K562 (cell line): ENCODE data around the gene WDR70. TPM values are rescaled to one million over a fixed set of nuclear protein-coding genes. Genes with fewer than 3 reads are reported as not detected.

Experiments
- CEBPG ChIP-seq, 3 experiments: fragments of 200-800 bp in 1 of 3; sonication (Bioruptor generic) in 1 of 3; sonication (generic) in 1 of 3; formaldehyde crosslinking in 1 of 3; IDR thresholded peaks in 2 of 3; conservative IDR thresholded peaks in 1 of 3; 2 replicates each; pipeline versions ENCODE4 v1.6.1 to v1.8.0; 2016 to 2022; ENCODE audit warnings: missing compliant biosample characterization in 2 of 3, missing genetic modification characterization in 2 of 3, mild to moderate bottlenecking in 1 of 3, missing genetic modification reagents in 1 of 3
- HMGN3 ChIP-seq: IDR thresholded peaks from 2 replicates; pipeline ENCODE4 v1.6.1; 2011; ENCODE audit warnings: borderline replicate concordance, low read depth, mild to moderate bottlenecking, mixed read lengths, low read length; ENCODE audit not compliant: insufficient read length; ENCODE audit errors: extremely low read depth
- RBM14 ChIP-seq: fragments of 200-400 bp; formaldehyde crosslinking; IDR thresholded peaks from 2 replicates; pipeline ENCODE4 v1.6.1; 2018; ENCODE audit warnings: low read depth, mild to moderate bottlenecking, low read length, moderate library complexity, borderline replicate concordance; ENCODE audit not compliant: insufficient read depth
- SIX5 ChIP-seq, 2 experiments: IDR thresholded peaks; 2 replicates each; pipeline ENCODE4 v1.6.1; 2011; ENCODE audit warnings: low read length in 2 of 2, borderline replicate concordance in 1 of 2, low read depth in 1 of 2, mild to moderate bottlenecking in 1 of 2, moderate library complexity in 1 of 2; ENCODE audit not compliant: insufficient read depth in 1 of 2
- ZNF197 ChIP-seq: fragments of 200-800 bp; sonication (Bioruptor generic); IDR thresholded peaks from 2 replicates; pipeline ENCODE4 v1.6.1; 2016; ENCODE audit warnings: low read depth, missing genetic modification characterization, missing compliant biosample characterization
- ZNF316 ChIP-seq: fragments of 450-650 bp; IDR thresholded peaks from 2 replicates; pipeline ENCODE4 v1.6.1; 2016
- polyA plus RNA-seq, 8 experiments: library from polyadenylated mRNA; depleted of rRNA in 4 of 8; stranded (reverse) in 5 of 8; unstranded in 3 of 8; fragments of >200 nt; fragmentation: Nextera tagmentation in 2 of 8; fragmentation: Illumina TruSeq in 1 of 8; extraction: Ambion mirVana in 2 of 8; extraction: Trizol in 1 of 8; gene quantifications; 2 replicates each; pipeline versions ENCODE4 v1.2.1 to v1.2.3, GENCODE V29; 2011 to 2014; ENCODE audit warnings: inconsistent platforms in 1 of 8, missing spikeins in 1 of 8
- total RNA-seq, 7 experiments: library from RNA; depleted of rRNA in 6 of 7; stranded (reverse); fragments of >200 nt in 6 of 7; fragmentation: Illumina TruSeq in 2 of 7; extraction: Trizol in 2 of 7; gene quantifications; 2 replicates each; pipeline versions ENCODE4 v1.2.1 to v1.2.3, GENCODE V29; 2011 to 2021; ENCODE audit warnings: low replicate concordance in 1 of 7
- TF ChIP-seq, protein P1 (sequence below), 2 experiments: fragments of 450-650 bp in 1 of 2; sonication (generic) in 1 of 2; formaldehyde crosslinking in 1 of 2; IDR thresholded peaks; 2 replicates each; pipeline versions ENCODE4 v1.7.1 to v1.9.0; 2016 to 2022; ENCODE audit warnings: inconsistent platforms in 1 of 2, mild to moderate bottlenecking in 1 of 2, missing genetic modification reagents in 1 of 2
- TF ChIP-seq, protein P2 (sequence below): fragments of 450-650 bp; IDR thresholded peaks from 2 replicates; pipeline ENCODE4 v1.6.1; 2016; ENCODE audit warnings: low read depth

The WDR70 gene
- total and polyA plus RNA-seq, 9 of the 15 experiments (the other 6 are each of a cell fraction or from before 2014, with no cell fraction given), result 16.8 to 46.6 (median 38.8) TPM

DNA sequence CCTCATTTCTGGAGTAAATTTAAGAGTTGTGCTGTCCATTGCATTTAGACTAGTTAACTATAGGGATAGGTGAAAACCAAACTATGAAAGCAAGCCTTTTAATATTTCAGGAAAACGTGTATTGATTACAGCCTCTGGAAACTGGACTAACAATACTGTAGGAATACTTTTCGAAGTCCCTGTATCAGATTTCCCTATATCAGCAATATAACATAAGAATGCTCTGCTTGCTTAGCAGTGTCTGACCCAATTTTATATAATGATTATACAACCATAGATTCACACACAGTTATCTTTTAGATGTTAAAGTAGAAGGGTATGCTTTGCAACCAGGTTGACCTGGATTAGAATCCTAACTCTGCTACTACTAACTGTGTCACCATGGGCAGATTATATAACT lies 203.1 kb downstream of the WDR70 start (continued):
- TF ChIP-seq, protein P1, sequence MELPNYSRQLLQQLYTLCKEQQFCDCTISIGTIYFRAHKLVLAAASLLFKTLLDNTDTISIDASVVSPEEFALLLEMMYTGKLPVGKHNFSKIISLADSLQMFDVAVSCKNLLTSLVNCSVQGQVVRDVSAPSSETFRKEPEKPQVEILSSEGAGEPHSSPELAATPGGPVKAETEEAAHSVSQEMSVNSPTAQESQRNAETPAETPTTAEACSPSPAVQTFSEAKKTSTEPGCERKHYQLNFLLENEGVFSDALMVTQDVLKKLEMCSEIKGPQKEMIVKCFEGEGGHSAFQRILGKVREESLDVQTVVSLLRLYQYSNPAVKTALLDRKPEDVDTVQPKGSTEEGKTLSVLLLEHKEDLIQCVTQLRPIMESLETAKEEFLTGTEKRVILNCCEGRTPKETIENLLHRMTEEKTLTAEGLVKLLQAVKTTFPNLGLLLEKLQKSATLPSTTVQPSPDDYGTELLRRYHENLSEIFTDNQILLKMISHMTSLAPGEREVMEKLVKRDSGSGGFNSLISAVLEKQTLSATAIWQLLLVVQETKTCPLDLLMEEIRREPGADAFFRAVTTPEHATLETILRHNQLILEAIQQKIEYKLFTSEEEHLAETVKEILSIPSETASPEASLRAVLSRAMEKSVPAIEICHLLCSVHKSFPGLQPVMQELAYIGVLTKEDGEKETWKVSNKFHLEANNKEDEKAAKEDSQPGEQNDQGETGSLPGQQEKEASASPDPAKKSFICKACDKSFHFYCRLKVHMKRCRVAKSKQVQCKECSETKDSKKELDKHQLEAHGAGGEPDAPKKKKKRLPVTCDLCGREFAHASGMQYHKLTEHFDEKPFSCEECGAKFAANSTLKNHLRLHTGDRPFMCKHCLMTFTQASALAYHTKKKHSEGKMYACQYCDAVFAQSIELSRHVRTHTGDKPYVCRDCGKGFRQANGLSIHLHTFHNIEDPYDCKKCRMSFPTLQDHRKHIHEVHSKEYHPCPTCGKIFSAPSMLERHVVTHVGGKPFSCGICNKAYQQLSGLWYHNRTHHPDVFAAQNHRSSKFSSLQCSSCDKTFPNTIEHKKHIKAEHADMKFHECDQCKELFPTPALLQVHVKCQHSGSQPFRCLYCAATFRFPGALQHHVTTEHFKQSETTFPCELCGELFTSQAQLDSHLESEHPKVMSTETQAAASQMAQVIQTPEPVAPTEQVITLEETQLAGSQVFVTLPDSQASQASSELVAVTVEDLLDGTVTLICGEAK (IDR thresholded peaks at IDR 0.05), result no peak
- TF ChIP-seq, protein P1 (CRISPR knock-in tag; IDR thresholded peaks at IDR 0.05), result no peak
- TF ChIP-seq ZNF316, result peak; percentile 51; the same call in 1 of the 2 replicates
- TF ChIP-seq ZNF197 (CRISPR knock-in tag), result no peak
- no peak for TF ChIP-seq CEBPG (CRISPR knock-in tag; IDR thresholded peaks at IDR 0.05)
- no peak for TF ChIP-seq CEBPG (tag; conservative IDR thresholded peaks at IDR 0.05 in 1 of 2, IDR thresholded peaks at IDR 0.05 in 1 of 2)
- no peak for TF ChIP-seq HMGN3
- no peak for TF ChIP-seq SIX5 (IDR thresholded peaks at IDR 0.05; ENCODE audit: borderline replicate concordance in 1 of 2, insufficient read depth in 1 of 2, low read depth in 1 of 2, low read length in 2 of 2)
- TF ChIP-seq, protein P2, sequence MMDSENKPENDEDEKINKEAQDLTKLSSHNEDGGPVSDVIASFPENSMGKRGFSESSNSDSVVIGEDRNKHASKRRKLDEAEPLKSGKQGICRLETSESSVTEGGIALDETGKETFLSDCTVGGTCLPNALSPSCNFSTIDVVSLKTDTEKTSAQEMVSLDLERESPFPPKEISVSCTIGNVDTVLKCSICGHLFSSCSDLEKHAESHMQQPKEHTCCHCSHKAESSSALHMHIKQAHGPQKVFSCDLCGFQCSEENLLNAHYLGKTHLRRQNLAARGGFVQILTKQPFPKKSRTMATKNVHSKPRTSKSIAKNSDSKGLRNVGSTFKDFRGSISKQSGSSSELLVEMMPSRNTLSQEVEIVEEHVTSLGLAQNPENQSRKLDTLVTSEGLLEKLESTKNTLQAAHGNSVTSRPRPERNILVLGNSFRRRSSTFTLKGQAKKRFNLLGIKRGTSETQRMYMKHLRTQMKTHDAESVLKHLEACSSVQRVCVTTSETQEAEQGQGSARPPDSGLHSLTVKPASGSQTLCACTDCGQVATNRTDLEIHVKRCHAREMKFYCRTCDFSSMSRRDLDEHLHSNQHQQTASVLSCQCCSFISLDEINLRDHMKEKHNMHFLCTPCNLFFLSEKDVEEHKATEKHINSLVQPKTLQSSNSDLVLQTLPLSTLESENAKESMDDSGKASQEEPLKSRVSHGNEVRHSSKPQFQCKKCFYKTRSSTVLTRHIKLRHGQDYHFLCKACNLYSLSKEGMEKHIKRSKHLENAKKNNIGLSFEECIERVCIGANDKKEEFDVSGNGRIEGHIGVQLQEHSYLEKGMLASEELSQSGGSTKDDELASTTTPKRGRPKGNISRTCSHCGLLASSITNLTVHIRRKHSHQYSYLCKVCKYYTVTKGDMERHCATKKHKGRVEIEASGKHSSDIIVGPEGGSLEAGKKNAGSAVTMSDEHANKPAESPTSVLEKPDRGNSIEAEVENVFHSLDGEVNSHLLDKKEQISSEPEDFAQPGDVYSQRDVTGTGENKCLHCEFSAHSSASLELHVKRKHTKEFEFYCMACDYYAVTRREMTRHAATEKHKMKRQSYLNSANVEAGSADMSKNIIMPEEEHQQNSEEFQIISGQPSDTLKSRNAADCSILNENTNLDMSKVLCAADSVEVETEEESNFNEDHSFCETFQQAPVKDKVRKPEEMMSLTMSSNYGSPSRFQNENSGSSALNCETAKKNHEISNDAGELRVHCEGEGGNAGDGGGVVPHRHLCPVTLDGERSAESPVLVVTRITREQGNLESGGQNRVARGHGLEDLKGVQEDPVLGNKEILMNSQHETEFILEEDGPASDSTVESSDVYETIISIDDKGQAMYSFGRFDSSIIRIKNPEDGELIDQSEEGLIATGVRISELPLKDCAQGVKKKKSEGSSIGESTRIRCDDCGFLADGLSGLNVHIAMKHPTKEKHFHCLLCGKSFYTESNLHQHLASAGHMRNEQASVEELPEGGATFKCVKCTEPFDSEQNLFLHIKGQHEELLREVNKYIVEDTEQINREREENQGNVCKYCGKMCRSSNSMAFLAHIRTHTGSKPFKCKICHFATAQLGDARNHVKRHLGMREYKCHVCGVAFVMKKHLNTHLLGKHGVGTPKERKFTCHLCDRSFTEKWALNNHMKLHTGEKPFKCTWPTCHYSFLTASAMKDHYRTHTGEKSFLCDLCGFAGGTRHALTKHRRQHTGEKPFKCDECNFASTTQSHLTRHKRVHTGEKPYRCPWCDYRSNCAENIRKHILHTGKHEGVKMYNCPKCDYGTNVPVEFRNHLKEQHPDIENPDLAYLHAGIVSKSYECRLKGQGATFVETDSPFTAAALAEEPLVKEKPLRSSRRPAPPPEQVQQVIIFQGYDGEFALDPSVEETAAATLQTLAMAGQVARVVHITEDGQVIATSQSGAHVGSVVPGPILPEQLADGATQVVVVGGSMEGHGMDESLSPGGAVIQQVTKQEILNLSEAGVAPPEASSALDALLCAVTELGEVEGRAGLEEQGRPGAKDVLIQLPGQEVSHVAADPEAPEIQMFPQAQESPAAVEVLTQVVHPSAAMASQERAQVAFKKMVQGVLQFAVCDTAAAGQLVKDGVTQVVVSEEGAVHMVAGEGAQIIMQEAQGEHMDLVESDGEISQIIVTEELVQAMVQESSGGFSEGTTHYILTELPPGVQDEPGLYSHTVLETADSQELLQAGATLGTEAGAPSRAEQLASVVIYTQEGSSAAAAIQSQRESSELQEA, result no peak
- TF ChIP-seq RBM14, result no peak
